Inflammatory macrophage treated with lipopolysaccharide for 1 hour (primary cell): ENCODE measurements around the gene CELF5.
"Not testable (repeated sequence)": the region's sequence is repeated elsewhere in the genome, so short reads cannot be mapped to it uniquely, and the experiment has no call there.

Experiments used
- DNase-seq, 2 donors: peaks; one replicate each; pipeline ENCODE4 v3.0.0-alpha.2; 2020 to 2022

The CELF5 gene

GRCh38 chr19:3275583-3276340 lies 51.3 kb downstream of the CELF5 start:
- DNase-seq = peak; percentile 62 to 69

DNA sequence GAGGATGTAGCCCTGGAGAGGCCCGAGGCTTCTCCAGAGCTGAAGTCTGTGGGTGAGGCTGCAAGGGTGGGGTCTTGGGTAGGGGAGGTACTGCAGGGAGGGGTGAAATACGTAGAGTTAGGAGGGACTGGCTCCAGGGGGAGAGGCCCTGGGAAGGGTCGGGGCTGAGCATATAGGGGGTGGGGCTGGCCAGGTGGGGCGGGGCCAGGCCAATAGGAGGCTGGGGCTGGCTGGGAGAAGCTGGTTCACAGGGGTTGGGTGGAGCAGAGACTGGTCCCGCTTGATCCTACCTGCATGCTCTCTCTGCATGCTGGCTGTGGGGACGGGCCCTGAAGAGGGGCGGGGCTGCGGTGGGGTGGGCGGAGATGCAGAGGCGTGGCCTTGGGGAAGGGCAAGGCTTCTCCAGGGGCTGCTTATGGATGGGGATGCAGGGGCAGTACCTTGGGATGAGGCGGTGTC lies 51.9 kb downstream of the CELF5 start:
- DNase-seq = no peak

DNA sequence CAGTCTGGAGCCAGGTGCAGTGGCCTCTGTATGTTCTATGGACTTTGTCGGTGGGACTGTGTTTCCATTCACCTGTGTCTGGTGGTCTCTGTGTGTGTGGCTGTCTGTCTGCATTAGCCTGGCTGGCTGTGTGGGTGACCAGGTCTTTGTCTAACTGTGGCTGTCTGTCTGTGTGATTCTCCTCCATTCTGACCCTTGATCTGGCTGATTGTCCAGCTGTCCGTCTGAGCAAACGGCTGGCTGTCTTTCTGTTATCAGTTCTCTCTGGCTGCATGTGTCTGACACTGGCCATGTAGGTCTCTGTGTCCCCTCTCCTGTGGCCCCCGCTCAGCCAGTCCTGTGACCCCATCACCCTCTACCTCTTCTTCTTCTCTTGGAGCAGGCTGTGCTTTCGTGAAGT lies 53.2 kb downstream of the CELF5 start:
- no peak for DNase-seq

DNA sequence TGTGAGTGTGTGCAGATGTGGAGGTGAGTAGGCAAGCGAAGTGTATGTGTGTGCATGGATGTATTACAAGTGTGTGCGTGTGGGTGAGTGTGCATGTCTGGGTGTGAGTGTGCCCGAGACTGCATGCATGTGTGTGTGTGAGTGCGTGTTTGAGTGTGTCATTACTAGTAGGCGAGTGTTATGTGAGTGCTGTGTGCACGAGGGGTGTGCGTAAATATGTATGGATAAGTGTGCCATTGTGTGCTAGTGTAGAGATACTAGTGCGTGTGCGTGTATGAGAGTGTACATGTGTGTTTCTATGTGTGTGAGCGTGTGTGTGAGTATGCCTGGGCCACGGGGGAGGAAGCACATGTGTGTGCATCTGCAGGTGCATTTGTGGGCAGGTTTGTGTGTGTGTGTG lies 53.8 kb downstream of the CELF5 start:
- DNase-seq = no peak

DNA sequence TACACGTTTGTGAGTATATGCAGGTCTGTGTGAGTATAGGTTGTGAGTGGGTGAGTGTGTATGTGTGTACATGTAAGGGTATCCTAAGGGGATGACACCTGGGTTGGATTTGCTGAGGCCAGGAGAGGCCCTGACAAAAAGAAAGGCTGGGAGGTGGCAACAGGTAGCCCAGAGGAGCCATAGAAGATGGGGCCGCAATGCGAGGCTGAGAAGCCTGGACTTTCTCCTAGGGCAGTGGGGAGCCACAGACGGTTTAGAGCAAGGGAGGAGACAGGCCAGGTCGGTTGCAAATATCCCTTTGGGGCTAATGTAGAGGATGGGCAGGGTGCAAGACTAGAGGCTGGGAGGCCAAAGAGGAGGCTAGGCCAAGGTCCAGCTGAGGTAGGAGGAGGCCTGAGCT lies 54.3 kb downstream of the CELF5 start:
- DNase-seq = no peak

DNA sequence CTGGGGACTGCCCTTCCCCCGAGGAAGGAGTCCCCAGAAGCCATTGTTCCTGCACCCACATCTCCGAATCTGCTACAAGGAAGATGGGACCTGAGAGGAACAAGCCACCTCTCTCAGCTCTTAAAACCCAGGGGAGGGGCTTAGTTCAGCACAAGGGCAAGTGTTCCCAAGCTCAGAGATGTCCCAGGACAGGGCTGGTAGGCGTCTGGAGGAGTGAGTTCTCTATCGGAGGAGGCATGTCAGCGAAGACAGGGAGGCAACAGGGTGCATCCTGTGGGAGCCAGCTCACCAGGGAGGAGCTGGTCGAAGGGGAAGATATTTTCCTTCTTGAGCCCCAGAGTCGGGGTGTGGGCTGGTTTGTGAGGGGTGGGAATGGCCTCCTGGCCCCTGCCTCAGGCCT lies 54.8 kb downstream of the CELF5 start:
- DNase-seq = no peak

- no peak for DNase-seq
Observed at GRCh38 chr19:3281026-3281425, 56.6 kb downstream of the CELF5 start.

- no peak for DNase-seq
Observed at GRCh38 chr19:3282155-3282554, 57.7 kb downstream of the CELF5 start.

GRCh38 chr19:3282564-3282963 lies 58.1 kb downstream of the CELF5 start:
- no peak for DNase-seq

DNA sequence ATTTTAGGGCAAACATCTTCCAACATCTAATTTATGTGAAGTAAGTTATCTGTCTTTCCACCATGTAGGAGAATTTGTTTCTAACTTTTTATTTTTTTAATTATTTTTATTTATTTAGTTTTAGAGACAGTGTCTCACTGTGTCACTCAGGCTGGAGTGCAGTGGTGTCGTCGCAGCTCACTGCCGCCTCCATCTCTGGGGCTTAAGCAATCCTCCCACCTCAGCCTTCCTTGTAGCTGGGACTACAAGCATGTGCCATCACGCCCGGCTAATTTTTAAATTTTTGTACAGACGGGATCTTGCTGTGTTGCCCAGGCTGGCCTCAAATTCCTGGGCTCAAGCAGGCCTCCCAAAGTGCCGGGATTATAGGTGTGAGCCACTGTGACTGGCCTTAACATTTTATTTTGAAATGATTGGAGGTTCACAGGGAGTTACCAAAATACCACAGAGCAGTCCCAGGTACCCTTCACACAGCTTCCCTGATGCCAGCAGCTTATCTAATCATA lies 58.8 kb downstream of the CELF5 start:
- DNase-seq = no peak

DNA sequence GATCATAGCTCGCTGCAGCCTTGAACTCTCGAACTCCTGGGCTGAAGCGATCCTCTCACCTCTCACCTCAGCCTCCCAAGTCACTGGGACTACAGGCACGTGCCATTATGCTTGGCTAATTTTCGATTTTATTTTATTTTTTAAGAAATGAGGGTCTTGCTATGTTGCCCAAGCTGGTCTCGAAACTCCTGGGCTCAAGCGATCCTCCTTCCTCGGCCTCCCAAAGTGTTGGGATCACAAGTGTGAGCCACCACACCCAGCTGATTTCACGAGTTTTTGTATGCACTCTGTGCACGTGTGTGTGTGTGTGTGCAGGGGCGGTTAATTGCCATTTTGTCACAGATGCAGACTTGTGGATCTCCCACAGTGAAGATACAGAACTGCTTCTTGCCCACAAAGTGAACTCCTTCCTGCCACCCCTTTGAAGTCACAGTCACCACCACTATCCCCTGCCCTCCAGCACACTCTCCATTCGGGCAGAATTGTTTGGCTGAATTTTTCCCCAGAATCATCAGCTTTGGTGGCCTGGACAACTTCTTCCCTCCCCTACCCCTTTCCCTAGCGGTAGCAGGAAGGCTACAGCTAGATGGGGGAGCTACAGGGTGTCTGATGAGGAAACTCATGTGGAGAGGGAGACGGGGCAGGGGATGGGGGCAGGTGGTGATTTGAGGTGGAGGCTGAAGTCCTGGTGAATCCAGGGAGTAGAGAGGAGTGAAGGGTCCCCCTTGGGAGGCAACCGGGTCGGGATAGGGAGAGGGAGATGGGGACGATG lies 59.6 kb downstream of the CELF5 start:
- no peak for DNase-seq

DNA sequence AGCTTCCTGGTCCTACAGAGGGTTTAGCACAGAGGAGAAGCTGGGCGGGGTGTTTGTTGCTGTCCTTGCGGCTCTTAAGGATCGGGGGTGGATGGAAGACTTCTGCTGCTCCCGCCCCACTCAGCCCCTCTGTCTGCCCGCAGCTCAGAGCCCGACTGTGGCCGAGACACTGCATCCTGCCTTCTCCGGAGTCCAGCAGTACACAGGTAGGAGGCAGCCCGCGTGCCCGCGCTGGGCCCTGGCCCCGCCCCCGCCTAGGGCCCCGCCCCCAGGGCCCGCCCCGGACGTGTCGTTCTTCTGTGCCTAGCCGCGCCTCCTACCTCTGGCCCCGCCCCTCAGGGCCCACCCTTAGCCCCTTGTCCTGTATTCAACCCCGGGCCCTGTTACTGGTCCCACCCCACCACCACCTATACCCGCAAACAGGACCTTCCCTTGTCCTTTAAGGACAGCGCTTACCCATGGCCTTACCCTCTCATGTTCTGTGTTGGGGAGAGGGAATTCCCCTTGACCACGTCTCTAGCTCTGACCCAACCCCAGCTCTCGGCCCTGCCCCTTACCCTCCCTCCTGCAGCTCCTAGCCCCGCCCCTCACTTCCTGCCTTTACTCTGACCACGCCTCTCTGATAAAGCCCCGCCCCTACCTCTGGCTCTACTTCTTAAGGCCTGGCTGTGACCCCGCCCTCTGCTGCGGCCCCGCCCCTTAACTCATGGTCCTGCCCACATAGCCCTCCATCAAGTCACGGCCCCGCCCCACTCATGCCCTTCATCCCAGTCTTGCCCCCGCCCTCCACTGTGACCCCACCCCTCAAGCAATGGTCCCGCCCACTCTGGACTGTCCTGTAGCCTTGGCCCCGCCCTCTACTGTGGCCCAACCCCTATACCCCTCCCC lies 60.5 kb downstream of the CELF5 start:
- DNase-seq = peak; percentile 54 to 61

DNA sequence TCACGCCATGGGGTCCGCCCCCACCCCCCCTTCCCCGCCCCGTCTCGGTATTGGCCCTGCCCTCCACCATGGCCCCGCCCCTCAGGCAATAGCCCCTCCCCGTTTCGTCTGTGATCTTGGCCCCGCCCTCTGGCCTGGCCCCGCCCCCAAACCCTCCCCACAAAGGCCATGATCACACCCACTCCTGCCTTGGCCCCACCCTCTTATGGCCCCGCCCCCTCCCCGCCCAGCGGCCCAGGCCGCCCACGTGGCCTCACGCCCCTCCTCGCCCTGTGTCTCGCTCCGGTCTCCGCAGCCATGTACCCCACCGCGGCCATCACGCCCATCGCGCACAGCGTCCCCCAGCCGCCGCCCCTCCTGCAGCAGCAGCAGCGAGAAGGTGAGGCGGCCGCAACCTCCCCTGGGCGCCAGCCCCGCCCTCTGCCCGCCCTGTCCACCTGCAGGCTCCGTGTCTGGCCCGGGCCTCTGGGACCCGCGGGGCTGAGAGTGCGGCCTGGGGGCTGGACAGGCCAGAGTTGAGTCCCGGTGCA lies 61.3 kb downstream of the CELF5 start:
- peak in 1 of 2 donors; percentile 34 for DNase-seq

- no peak for DNase-seq
Observed at GRCh38 chr19:3287814-3288213, 63.4 kb downstream of the CELF5 start.

DNA sequence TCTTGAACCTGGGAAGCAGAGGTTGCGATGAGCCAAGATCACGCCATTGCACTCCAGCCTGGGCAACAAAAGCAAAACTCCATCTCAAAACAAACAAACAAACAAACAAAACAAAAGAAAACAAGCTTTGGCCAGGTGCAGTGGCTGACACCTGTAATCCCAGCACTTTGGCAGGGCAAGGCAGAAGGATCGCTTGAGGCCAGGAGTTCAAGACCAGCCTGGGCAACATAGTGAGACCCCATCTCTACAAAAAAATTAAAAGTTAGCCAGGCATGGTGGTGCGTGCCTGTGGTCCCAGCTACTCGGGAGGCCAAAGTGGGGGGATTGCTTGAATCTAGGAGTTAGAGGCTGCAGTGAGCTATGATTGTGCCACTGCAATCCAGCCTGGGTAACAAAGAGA lies 64.0 kb downstream of the CELF5 start:
- DNase-seq = not testable (repeated sequence)

GRCh38 chr19:3289971-3290569 lies 65.6 kb downstream of the CELF5 start:
- no peak for DNase-seq

GRCh38 chr19:3290858-3291257 lies 66.4 kb downstream of the CELF5 start:
- DNase-seq = not testable (repeated sequence)

DNA sequence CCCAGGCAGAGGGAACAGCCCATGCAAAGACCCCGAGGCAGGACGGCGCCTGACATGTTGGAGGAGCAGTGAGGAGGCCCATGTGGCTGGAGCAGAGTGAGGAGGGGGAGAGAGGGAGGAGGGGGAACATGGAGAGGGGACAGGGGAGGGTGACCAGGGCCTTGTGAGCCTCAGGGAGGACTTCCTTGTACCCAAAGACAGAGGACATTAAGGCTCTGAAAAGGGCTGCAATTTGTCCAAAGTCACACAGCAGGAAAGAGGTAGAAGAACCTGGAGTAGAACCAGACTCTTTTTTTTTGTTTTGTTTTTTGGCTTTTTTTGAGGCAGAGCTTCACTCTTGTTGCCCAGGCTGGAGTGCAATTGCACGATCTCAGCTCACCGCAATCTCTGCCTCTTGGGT lies 67.2 kb downstream of the CELF5 start:
- DNase-seq = no peak

- DNase-seq = no peak
Observed at GRCh38 chr19:3292958-3293529, 68.6 kb downstream of the CELF5 start.

- DNase-seq = no peak
Observed at GRCh38 chr19:3293560-3293959, 69.1 kb downstream of the CELF5 start.

DNA sequence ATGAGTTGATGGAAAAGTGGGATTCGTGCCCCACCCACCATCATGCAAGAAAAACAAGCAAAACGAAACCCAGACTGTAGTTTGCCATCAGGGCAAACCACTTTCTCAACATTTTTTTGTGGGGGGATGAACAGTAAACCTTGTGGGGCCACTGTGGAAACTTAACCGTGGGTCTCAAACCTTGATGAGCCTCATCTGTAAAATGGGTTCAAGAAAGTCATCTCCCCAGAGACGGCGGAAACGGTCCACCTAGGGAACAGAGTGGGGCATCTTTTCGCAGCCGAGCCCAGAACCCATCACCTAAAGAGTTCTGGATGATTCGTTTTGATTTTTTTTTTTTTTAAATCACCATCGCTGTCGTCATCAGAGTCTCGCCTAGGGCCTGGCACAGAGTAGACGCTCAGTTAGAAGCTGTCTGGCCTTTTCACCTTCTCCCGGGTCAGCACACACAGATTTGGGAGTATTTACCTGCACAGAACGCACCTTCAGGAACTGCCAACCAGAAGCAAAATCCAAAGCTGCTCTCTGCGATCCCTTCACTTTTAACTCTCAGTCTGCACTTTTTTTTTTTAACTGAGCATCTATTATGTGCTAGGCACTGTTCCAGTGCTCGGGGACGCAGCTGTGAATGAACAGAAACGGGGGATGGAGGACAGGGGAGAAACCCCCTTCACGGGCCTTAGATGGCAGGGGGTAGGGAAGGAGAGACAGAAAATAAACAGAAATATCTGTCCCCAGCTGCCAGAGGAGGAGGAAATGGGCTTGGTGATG lies 69.8 kb downstream of the CELF5 start:
- DNase-seq = no peak
